Activated CD4-positive, alpha-beta T cell treated with anti-CD3 and anti-CD28 coated beads, Interleukin-2, amount 50 U/mL, for 16 hours (primary cell): ENCODE measurements around the gene ATRAID.

ENCODE experiments used
- DNase-seq: peaks from one replicate; pipeline ENCODE4 v3.0.0-alpha.2; 2020

The ATRAID gene

DNA sequence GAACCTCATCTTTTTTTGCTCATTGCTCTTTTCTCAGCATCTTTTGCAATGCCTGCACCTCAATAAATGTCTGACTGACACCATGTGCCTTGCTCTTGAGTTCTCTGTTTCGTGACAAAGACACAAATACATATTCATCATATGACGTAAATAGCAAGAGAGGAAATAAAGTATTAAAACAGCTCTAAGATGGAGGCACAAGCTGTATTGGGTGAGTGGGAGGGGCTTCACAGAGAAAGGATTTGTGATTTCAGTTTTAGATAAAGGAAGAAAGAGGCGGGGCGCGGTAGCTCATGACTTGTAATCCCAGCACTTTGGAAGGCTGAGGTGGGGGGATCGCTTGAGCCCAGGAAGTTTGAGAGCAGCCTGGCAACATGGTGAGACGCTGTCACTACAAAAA lies 8.2 kb downstream of the ATRAID start:
- DNase-seq, result no peak

DNA sequence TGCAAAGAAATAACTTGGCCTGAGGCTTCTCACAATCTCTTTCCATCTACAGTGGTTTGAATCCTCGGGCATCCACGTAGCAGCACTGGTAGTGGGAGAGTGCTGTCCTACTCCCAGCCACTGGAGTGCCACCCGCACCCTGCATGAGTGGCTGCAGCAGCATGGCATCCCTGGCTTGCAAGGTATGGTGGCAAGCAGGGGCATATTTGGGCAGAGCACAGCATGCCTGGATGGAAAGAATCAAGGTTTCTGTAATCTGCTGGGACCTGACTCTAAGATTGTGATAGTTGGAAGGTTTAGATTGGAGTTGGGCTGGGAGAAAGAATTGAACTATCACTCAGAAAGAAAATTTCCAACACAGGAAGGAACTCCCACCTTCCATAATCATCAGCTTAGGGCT lies 9.3 kb downstream of the ATRAID start:
- no peak for DNase-seq

DNA sequence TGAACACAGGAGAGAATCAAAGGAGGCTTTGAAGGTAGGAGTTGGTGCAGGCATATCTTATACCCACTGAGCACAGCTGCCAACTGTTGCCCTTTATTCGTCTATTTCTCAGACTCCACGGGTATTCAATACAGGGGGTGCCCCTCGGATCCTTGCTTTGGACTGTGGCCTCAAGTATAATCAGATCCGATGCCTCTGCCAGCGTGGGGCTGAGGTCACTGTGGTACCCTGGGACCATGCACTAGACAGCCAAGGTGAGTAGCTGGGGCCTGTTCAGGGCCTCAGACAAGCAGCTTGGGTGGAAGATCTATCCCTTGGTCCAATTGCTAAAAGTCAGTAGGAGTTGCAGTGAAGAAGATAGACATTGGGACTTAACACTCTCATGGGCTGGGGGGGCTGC lies 10.6 kb downstream of the ATRAID start:
- DNase-seq, result no peak

DNA sequence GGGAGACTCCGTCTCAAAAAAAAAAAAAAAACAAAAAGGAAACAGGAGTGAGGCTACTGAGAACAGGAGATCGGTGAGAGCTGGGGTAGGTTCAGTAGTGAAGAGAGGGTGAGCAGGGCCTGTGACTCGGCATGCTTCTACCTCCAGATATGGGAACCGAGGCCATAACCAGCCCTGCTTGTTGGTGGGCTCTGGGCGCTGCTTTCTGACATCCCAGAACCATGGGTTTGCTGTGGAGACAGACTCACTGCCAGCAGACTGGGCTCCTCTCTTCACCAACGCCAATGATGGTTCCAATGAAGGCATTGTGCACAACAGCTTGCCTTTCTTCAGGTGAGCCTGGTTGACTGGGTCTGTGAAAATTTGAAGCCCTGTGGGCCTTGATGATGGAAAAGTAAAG lies 11.6 kb downstream of the ATRAID start:
- DNase-seq, result no peak

DNA sequence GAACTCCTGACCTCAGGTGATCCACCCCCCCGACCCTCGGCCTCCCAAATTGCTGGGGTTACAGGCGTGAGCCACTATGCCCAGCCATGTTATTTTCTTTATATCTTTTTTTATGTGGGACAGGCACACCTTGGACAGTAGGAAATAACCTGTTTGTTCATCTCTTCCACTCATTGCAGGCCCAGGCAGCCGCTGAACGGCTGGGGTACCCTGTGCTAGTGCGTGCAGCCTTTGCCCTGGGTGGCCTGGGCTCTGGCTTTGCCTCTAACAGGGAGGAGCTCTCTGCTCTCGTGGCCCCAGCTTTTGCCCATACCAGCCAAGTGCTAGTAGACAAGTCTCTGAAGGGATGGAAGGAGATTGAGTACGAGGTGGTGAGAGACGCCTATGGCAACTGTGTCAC lies 13.7 kb downstream of the ATRAID start:
- no peak for DNase-seq

DNA sequence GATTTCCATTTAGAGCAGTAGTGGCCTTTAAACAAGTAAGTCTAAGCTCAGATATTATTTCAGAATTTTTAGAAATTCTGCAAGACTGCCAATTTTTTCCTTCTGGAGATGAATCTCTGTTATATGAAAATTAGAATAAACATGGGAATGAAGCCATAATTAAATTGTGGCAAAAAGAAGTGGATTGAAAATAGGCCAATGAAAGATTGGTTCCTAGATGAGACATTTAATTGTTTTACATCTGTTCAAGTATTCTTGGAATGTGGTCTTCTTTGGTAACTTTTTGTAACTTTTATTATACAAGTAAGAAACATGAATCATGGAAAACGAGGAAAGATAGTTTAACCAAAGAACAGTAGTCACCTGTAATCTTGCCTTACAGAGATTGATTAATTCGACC lies 15.7 kb downstream of the ATRAID start:
- no peak for DNase-seq

DNA sequence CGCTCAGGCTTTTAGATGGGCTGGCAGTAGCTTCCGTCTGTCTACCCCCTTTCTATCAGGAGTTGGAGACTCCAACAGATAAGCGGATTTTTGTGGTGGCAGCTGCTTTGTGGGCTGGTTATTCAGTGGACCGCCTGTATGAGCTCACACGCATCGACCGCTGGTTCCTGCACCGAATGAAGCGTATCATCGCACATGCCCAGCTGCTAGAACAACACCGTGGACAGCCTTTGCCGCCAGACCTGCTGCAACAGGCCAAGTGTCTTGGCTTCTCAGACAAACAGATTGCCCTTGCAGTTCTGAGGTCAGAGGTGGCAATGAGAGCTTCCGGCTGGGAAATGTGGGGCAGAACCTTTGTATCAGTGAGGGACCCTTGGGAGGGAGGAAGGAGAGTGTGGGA lies 20.1 kb downstream of the ATRAID start:
- no peak for DNase-seq

DNA sequence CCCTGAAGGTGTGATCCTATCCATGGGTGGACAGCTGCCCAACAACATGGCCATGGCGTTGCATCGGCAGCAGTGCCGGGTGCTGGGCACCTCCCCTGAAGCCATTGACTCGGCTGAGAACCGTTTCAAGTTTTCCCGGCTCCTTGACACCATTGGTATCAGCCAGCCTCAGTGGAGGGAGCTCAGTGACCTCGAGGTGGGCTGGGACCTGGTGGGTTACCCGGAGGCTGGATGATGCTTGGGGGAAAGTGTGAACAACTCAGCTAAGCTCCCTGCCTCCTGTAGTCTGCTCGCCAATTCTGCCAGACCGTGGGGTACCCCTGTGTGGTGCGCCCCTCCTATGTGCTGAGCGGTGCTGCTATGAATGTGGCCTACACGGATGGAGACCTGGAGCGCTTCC lies 21.5 kb downstream of the ATRAID start:
- DNase-seq, result no peak

DNA sequence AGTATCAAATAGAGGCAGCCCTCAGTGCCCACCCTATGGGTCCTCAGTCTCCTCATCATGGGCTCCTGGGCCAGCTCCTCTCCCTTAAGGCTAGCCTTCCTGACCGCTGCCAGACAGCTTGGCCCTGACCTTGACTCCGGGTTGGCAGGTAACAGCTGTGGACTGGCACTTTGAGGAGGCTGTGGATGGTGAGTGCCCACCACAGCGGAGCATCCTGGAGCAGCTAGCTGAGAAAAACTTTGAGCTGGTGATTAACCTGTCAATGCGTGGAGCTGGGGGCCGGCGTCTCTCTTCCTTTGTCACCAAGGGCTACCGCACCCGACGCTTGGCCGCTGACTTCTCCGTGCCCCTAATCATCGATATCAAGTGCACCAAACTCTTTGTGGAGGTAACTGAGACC lies 24.3 kb downstream of the ATRAID start:
- no peak for DNase-seq

DNA sequence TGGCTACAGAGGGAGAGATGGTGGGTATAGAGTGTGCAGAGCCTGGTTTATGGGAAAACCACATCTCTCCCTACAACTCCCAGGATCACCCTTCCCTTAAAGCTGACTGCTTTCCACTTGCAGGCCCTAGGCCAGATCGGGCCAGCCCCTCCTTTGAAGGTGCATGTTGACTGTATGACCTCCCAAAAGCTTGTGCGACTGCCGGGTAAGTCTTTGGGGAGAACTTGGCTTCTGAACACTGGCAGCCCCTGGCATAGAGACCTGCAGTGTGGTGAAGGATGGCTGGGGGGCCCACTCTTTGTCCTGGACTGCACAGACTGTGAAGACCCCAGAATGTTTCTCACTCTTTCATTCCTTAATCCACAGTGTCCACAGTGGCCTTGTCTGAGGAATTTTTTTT lies 24.8 kb downstream of the ATRAID start:
- DNase-seq, result no peak

DNA sequence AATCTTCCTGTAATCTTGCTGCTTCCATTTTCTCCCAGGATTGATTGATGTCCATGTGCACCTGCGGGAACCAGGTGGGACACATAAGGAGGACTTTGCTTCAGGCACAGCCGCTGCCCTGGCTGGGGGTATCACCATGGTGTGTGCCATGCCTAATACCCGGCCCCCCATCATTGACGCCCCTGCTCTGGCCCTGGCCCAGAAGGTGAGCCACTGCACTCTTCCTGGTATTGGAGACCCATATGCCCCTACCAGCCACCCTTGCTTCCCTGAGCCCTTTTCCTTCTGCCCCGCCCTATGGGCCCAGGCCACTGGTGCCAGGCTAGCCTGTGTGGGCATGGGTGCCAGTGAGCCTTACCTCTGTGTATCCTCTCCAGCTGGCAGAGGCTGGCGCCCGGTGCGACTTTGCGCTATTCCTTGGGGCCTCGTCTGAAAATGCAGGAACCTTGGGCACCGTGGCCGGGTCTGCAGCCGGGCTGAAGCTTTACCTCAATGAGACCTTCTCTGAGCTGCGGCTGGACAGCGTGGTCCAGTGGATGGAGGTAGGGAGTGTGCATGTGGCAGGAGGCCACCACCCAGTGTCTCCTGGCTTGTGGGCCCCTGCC lies 25.6 kb downstream of the ATRAID start:
- DNase-seq, result no peak

DNA sequence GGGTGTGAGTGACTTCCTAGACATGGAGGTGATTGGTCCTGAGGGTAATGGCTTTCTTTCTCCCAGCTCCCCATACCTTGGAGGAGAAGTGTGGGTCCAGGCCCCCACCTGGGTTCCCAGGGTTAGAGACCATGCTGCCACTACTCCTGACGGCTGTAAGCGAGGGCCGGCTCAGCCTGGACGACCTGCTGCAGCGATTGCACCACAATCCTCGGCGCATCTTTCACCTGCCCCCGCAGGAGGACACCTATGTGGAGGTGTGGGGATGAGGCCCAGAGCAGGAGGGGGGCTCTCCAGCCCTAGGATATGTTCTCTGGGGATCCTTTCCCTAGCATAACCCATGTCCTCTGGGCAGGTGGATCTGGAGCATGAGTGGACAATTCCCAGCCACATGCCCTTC lies 27.1 kb downstream of the ATRAID start:
- DNase-seq, result no peak

DNA sequence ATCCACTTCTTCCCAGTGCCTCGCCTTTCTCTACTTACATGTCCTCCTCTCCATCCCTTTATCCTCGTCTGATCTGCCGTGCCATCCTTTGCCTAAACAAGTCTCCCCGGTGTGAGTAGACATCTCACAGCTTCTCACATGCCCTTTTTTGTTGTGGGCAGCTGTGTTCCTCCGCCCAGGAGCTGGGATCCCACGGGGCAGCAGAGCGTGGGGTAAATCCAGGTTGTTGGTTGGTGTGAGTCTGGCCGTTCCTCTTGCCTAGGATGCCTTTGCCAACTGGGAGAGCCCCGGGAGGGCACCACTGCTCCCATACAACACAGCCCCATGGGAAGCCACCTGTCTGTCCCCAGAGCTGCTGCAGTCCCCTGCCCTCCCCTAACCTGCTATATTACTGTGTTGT lies 28.6 kb downstream of the ATRAID start:
- DNase-seq, result no peak

DNA sequence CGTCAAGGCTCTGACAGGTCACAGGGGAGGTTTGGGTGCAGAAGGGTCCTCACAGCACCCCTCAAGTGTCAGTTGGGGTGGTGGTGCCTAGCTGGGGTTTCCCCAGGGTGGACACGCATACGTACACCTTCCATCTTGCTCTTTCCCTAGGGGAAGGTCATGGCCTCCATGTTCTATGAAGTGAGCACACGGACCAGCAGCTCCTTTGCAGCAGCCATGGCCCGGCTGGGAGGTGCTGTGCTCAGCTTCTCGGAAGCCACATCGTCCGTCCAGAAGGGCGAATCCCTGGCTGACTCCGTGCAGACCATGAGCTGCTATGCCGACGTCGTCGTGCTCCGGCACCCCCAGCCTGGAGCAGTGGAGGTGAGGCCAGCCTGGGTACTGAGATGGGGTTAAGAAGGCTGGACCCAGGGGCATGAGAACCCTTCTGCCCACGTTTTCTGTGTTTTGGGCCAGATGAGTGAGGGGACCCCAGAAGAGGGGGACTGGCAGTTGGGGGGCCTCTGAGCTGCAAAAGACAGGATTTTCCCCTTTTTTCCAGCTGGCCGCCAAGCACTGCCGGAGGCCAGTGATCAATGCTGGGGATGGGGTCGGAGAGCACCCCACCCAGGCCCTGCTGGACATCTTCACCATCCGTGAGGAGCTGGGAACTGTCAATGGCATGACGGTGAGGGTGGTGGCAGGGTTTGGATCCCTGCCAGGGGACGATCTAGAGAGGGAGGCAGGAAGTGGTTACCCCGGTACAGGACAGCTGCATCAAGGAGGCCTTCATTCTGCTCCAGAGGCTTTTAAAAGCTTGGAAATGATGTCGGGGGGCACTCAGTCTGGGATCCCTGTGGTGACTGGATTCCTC lies 30.1 kb downstream of the ATRAID start:
- no peak for DNase-seq

DNA sequence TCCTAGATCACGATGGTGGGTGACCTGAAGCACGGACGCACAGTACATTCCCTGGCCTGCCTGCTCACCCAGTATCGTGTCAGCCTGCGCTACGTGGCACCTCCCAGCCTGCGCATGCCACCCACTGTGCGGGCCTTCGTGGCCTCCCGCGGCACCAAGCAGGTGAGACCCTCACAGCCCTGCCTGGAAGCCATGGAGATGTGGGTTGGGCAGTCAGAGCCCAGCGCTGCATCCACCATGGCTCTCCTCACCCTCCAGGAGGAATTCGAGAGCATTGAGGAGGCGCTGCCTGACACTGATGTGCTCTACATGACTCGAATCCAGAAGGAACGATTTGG lies 30.7 kb downstream of the ATRAID start:
- DNase-seq, result no peak

DNA sequence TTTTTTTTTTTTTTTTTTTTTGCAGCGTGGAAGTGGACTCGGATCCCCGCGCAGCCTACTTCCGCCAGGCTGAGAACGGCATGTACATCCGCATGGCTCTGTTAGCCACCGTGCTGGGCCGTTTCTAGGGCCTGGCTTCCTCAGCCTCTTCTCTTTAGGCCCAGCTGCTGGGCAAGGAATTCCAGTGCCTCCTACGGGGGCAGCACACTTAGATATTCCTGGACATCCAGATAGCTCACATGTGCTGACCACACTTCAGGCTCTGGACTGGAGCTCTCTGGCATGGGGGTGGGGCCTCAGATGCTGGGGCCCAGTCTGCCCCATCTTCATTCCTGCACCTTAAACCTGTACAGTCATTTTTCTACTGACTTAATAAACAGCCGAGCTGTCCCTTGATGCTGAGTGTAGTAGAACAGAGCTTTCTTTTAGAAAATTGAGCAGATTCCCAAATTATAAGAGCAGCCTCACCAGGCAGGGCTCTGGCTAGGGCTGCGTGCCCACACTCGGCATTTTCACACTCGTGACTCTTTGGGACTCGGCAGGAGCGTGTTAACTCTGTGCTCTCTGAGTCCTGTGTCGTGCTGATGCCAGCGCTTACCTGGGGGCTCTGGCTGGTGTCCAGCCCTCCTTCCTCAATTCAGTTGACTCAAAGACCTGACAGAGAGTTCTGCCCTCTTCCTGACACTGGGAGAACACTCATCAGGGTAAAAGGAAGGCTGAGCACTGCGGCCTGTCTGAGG lies 31.7 kb downstream of the ATRAID start:
- no peak for DNase-seq

DNA sequence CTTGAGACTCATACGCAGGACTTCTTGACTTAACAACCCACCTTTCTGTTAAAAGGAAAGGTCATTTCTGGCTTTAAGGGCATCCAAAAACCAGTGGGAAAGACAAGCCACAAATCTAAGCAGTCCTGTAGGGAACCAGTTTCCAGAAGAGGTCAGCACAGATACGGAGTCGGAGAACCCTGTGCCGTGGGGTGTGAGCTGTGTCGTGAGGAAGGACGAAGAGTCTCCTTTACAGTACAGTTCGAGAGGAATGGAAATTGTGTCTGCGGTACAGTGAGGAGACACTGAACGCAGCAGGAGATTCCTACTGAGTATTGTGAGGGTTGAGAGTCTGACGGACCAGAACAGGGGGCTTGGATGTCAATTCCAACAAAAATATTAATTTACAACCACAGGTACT lies 33.3 kb downstream of the ATRAID start:
- no peak for DNase-seq

DNA sequence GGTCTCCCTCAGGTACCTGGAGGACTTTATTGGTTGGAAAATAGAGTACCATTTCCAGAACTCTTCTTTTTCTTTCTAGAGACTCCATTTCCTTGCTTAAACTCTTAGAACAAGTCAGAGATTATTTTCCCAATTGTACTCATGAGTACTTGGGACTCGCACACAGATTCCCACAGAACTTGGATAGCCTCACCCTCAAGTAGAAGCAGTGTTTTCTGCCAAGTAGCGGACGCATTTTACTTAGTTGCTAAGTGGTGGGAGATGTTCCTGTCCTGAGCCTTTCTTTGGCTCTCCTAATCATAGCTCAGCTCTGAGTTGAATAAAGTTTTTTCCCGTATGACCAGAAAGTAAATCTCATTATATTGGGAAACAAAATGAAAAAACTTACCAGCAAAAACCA lies 33.8 kb downstream of the ATRAID start:
- DNase-seq, result no peak

DNA sequence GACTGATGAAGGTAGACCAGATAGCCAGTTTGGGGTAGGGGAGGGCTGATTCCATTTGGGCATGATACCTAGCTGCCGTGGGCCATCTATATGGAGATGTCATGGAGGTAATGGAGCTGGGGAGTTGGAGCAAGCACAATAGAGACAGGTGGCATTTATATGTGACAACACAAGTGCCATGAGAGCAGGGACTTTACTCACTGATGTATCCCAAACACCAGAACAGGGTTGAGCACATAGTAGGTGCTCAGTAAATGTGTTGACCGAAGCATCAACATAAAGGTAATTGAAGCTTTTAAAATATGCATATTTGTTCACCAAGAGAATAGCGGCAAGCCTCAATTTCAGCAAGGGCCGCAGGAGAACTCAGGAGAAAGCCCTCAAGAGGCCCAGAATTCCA lies 36.1 kb downstream of the ATRAID start:
- no peak for DNase-seq

DNA sequence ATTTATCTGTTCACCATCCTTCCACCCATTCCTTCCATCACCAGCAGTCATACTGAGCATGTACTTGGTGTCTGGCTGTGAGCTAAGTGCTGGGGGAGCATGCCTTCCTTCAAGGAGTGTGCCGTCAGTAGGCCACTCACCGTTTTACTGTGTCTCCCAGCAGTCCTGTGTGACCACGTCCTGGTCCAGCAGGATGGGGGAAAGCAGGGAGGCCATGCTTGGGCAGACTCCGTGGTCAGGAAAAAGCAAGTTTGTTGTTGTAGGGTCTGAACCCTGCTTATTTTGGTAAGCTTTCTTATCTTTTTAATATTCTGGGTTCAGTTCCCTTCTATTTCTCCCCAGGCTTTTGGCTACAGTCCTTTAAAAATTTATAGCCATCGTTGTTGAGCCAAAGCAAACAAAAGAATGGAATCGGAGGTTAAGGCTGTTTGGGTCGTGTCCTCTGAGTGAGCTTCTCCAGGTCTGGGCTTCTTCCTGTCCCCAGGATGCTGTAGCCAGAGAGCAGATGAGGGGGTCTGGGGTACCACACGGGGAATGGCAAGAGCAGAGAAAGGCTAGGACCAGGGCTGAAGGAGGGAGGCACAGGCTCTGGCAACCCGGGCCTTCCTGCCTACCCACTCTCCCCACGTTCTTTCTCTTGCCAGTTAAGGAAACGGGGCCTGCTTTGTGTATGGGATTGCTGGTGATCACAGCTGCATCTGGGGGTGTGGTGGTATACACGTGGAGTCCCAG lies 37.5 kb downstream of the ATRAID start:
- no peak for DNase-seq

DNA sequence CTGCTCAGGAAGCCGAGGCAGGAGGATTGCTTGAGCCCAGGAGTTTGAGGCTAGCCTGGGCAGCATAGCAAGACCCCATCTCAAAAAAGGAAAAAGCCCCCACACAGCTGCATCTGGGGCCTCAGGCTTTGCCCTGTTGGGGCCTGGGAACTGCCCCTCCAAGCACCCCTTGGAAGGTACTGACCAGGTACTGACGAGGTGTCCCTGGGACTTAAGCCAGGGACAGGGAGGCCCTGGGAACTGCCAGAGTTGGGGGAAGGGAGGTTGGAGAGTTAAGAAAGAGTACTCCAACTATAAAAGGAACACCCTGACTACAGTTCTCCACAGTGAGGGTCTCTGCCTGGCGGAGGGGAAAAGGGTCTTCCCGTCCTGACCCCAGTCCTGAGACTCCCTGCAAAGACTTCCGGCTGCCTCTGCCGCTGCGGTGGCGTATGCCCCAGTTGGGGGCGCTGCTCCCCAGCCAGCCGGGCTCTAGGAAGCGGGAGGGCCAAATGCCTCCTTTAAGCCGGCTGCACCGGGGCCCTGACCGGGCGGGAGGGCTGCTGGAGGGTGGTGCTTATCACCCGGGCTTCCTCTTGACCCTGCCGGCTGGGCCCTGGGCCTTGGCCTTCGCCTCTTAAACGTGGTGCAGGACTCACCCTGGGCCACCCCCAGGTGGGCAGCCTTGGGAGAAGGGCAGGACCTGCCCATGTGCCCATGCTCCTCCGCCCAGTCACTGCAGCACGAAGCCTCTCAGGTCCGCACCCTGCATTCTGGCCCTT lies 38.2 kb downstream of the ATRAID start:
- peak; percentile 60 for DNase-seq

DNA sequence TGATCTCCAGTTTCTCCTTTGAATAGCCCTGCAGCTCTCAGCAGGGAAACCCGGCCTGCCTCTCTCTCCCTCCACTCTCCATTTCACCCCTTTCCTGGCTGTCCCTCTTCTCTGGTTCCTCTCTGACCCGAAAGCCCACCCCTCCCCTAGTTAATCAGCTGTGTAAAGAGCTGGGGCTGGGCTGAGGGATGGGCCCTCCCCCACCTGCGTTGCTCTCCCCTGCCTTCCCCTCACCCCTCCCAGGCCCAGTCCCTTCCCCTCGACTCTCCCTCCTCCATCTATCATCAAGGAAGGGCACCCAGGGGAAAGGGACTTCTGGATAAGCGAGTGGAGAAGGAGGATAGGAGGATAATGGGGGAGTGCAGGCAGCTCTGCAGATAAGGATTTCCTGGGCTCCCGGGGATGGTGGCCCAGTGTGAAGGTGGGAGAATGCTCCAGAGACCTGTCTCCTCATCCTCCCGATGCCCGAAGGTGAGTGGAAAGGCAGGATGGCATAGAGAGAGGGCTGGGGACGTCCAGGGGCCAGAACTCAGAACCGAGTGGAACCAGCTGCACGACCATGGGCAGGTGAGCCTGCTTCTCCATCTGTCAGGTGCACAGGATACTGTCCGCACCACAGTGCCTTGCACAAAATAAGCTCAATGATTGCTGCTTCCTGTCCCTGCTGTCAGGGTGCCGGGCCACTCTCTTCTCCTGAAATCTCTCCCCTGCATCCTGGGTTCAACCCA lies 39.0 kb downstream of the ATRAID start:
- no peak for DNase-seq
